Hepatocyte (in vitro differentiated cells): ENCODE data around the gene RFTN1. TPM values are rescaled to one million over a fixed set of nuclear protein-coding genes. Genes with fewer than 3 reads are reported as not detected.

ENCODE experiments used
- DNase-seq: peaks from one replicate; pipeline ENCODE4 v3.0.0-alpha.2; 2016; ENCODE audit warnings: low spot score
- H2AFZ ChIP-seq: fragments of 200-600 bp; sonication (generic); 2 replicates; pipeline ENCODE4 v1.6.0; 2016; ENCODE audit warnings: antibody characterized with exemption, mild to moderate bottlenecking
- H3K27ac ChIP-seq: fragments of 200-600 bp; sonication (generic); 2 replicates; pipeline ENCODE4 v1.5.1; 2016; ENCODE audit warnings: mild to moderate bottlenecking
- H3K27me3 ChIP-seq: fragments of 200-600 bp; sonication (generic); 2 replicates; pipeline ENCODE4 v1.6.1; 2016
- H3K36me3 ChIP-seq: fragments of 200-600 bp; sonication (generic); replicated peaks from 2 replicates; pipeline ENCODE4 v1.5.1; 2016; ENCODE audit warnings: low read depth; ENCODE audit not compliant: insufficient read depth
- H3K4me1 ChIP-seq: fragments of 200-600 bp; sonication (generic); 2 replicates; pipeline ENCODE4 v1.5.1; 2016; ENCODE audit warnings: mild to moderate bottlenecking, moderate library complexity; ENCODE audit not compliant: insufficient read depth
- H3K4me2 ChIP-seq: fragments of 200-600 bp; sonication (generic); 2 replicates; pipeline ENCODE4 v1.6.0; 2016
- H3K4me3 ChIP-seq: fragments of 200-600 bp; sonication (generic); 2 replicates; pipeline ENCODE4 v1.5.1; 2016; ENCODE audit warnings: mild to moderate bottlenecking
- H3K79me2 ChIP-seq: fragments of 200-600 bp; sonication (generic); 2 replicates; pipeline ENCODE4 v1.6.0; 2017; ENCODE audit warnings: mild to moderate bottlenecking
- H3K9me2 ChIP-seq: fragments of 200-600 bp; sonication (generic); replicated peaks from 2 replicates; pipeline ENCODE4 v1.6.0; 2017; ENCODE audit warnings: mild to moderate bottlenecking; ENCODE audit not compliant: insufficient read depth
- H3K9me3 ChIP-seq: fragments of 200-600 bp; sonication (generic); 2 replicates; pipeline ENCODE4 v1.5.1; 2016; ENCODE audit warnings: low read depth, mild to moderate bottlenecking
- H4K20me1 ChIP-seq: fragments of 200-600 bp; sonication (generic); 2 replicates; pipeline ENCODE4 v1.6.0; 2016; ENCODE audit warnings: mild to moderate bottlenecking; ENCODE audit not compliant: insufficient read depth, poor library complexity, severe bottlenecking
- EZH2 ChIP-seq: fragments of 200-600 bp; sonication (generic); IDR thresholded peaks from 2 replicates; pipeline ENCODE4 v1.6.1; 2016; ENCODE audit warnings: antibody characterized with exemption, mild to moderate bottlenecking, borderline replicate concordance
- EZH2phosphoT487 ChIP-seq: fragments of 200-600 bp; sonication (generic); IDR thresholded peaks from one replicate; pipeline ENCODE4 v1.6.1; 2018; ENCODE audit warnings: antibody characterized with exemption, mild to moderate bottlenecking, low read depth, moderate library complexity; ENCODE audit not compliant: unreplicated experiment, severe bottlenecking
- WGBS: methylation state at CpG from one replicate; pipeline ENCODE4 v1.1.6; 2016; ENCODE audit warnings: low lambda C conversion rate; ENCODE audit errors: missing lambda C conversion rate; 5-methylcytosine and 5-hydroxymethylcytosine counted together
- polyA plus RNA-seq: library from polyadenylated mRNA; unstranded; fragments of >200 nt; fragmentation: Nextera tagmentation; extraction: Ambion mirVana; gene quantifications from 2 replicates; pipeline ENCODE4 v1.2.1, GENCODE V29; 2016
- total RNA-seq: library from RNA; depleted of rRNA; stranded (reverse); fragments of >200 nt; gene quantifications from 2 replicates; pipeline ENCODE4 v1.2.3, GENCODE V29; 2014
- TF ChIP-seq, protein P1 (sequence below): fragments of 200-600 bp; sonication (generic); IDR thresholded peaks from 2 replicates; pipeline ENCODE4 v1.5.1; 2016; ENCODE audit warnings: antibody characterized with exemption, mild to moderate bottlenecking; ENCODE audit not compliant: poor library complexity

The RFTN1 gene
- total and polyA plus RNA-seq, 2 experiments from 2014 or later = 10.0 to 14.9 TPM

GRCh38 chr3:16289144-16289889 lies 224.2 kb downstream of the RFTN1 start:
- H3K27me3 ChIP-seq = no peaks in the 10 kb centered on the region
- H3K9me2 ChIP-seq = no peaks in the 10 kb centered on the region
- no peaks in the 10 kb centered on the region for H3K4me1 ChIP-seq
- H3K9me3 ChIP-seq = no peaks in the 10 kb centered on the region
- no peaks in the 10 kb centered on the region for H3K79me2 ChIP-seq
- H2AFZ ChIP-seq = no peak overlapping the region
- TF ChIP-seq EZH2 (no peak), EZH2phosphoT487 (no peak)
- TF ChIP-seq, protein P1, sequence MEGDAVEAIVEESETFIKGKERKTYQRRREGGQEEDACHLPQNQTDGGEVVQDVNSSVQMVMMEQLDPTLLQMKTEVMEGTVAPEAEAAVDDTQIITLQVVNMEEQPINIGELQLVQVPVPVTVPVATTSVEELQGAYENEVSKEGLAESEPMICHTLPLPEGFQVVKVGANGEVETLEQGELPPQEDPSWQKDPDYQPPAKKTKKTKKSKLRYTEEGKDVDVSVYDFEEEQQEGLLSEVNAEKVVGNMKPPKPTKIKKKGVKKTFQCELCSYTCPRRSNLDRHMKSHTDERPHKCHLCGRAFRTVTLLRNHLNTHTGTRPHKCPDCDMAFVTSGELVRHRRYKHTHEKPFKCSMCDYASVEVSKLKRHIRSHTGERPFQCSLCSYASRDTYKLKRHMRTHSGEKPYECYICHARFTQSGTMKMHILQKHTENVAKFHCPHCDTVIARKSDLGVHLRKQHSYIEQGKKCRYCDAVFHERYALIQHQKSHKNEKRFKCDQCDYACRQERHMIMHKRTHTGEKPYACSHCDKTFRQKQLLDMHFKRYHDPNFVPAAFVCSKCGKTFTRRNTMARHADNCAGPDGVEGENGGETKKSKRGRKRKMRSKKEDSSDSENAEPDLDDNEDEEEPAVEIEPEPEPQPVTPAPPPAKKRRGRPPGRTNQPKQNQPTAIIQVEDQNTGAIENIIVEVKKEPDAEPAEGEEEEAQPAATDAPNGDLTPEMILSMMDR = no peak
- WGBS = 98% methylated on average over 2 of the region's 2 CpGs
- H3K4me2 ChIP-seq = no peak overlapping the region
- H3K36me3 ChIP-seq = no peaks in the 10 kb centered on the region
- no peak for DNase-seq
- H4K20me1 ChIP-seq = no peaks in the 10 kb centered on the region
- no peak overlapping the region for H3K4me3 ChIP-seq
- no peak overlapping the region for H3K27ac ChIP-seq

DNA sequence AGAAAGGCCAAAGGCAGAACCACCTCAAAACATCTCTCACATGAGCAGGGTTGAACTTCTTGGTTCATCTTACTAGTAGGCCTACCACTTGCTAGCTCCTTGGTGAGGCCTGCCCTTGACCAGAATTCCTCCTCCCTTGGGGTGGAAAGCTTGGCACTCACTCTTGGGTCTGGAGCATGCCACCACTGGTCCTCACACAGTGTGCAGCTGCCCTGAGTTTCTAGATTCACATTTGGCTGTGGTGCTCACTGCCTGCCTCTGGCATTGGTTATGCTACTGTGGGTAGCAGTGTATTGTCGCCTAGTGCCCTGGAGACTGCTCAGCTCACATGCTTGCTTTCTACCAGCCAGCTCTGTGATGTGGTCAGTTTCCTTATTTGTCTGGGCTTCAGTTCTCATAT lies 224.8 kb downstream of the RFTN1 start:
- no peaks in the 10 kb centered on the region for H4K20me1 ChIP-seq
- H3K27ac ChIP-seq = no peak overlapping the region
- no peaks in the 10 kb centered on the region for H3K27me3 ChIP-seq
- H3K79me2 ChIP-seq = no peaks in the 10 kb centered on the region
- no peaks in the 10 kb centered on the region for H3K9me3 ChIP-seq
- no peak for DNase-seq
- no peaks in the 10 kb centered on the region for H3K4me1 ChIP-seq
- no peaks in the 10 kb centered on the region for H3K36me3 ChIP-seq
- no peak overlapping the region for H2AFZ ChIP-seq
- H3K4me3 ChIP-seq = no peak overlapping the region
- no peaks in the 10 kb centered on the region for H3K9me2 ChIP-seq
- TF ChIP-seq EZH2phosphoT487 (no peak), EZH2 (no peak)
- TF ChIP-seq, protein P1 = no peak
- H3K4me2 ChIP-seq = no peak overlapping the region
- WGBS = 100% methylated on average over 1 of the region's 1 CpG

GRCh38 chr3:16286751-16287543 lies 226.6 kb downstream of the RFTN1 start:
- H4K20me1 ChIP-seq = no peaks in the 10 kb centered on the region
- H3K36me3 ChIP-seq = no peaks in the 10 kb centered on the region
- no peak overlapping the region for H3K4me2 ChIP-seq
- H3K4me1 ChIP-seq = no peaks in the 10 kb centered on the region
- H3K9me3 ChIP-seq = no peaks in the 10 kb centered on the region
- no peak overlapping the region for H2AFZ ChIP-seq
- no peaks in the 10 kb centered on the region for H3K79me2 ChIP-seq
- H3K27ac ChIP-seq = no peak overlapping the region
- no peak for DNase-seq
- H3K27me3 ChIP-seq = no peaks in the 10 kb centered on the region
- no peaks in the 10 kb centered on the region for H3K9me2 ChIP-seq
- no peak overlapping the region for H3K4me3 ChIP-seq
- TF ChIP-seq, protein P1 = no peak
- no peak for TF ChIP-seq EZH2
- no peak for TF ChIP-seq EZH2phosphoT487
- 77% methylated on average over 6 of the region's 6 CpGs for WGBS
